Trophoblast cell (in vitro differentiated cells and primary cell): ENCODE data around the gene KCNH3.
"Not testable (repeated sequence)": the region's sequence is repeated elsewhere in the genome, so short reads cannot be mapped to it uniquely, and the experiment has no call there.

Experiments used
- DNase-seq, 2 donors: peaks; one replicate each; pipeline ENCODE4 v3.0.0-alpha.2; 2016
- H2AFZ ChIP-seq: 2 replicates; pipeline ENCODE4 v1.6.1; 2013; ENCODE audit warnings: low read length, moderate library complexity, mild to moderate bottlenecking; ENCODE audit not compliant: insufficient read depth, poor library complexity
- H2AK5ac ChIP-seq: 2 replicates; pipeline ENCODE4 v1.6.1; 2013; ENCODE audit warnings: mild to moderate bottlenecking, low read length
- H2BK120ac ChIP-seq: 2 replicates; pipeline ENCODE4 v1.6.1; 2013; ENCODE audit warnings: low read length, mild to moderate bottlenecking, moderate library complexity; ENCODE audit not compliant: insufficient read depth, poor library complexity
- H2BK12ac ChIP-seq: 2 replicates; pipeline ENCODE4 v1.6.1; 2013; ENCODE audit warnings: mild to moderate bottlenecking, low read length, moderate library complexity
- H2BK5ac ChIP-seq: 2 replicates; pipeline ENCODE4 v1.6.1; 2013; ENCODE audit warnings: low read length, low read depth, moderate library complexity, mild to moderate bottlenecking; ENCODE audit not compliant: poor library complexity
- H3K14ac ChIP-seq: 2 replicates; pipeline ENCODE4 v1.6.1; 2013; ENCODE audit warnings: mild to moderate bottlenecking, low read length
- H3K18ac ChIP-seq: 2 replicates; pipeline ENCODE4 v1.6.1; 2013; ENCODE audit warnings: mild to moderate bottlenecking, low read length
- H3K23ac ChIP-seq: 2 replicates; pipeline ENCODE4 v1.6.1; 2013; ENCODE audit warnings: low read length
- H3K27ac ChIP-seq: 2 replicates; pipeline ENCODE4 v1.5.1; 2013; ENCODE audit warnings: low read depth, mild to moderate bottlenecking, inconsistent platforms, low read length, moderate library complexity
- H3K27me3 ChIP-seq: 2 replicates; pipeline ENCODE4 v1.6.1; 2013; ENCODE audit warnings: inconsistent platforms, mild to moderate bottlenecking, low read length, moderate library complexity; ENCODE audit not compliant: insufficient read depth
- H3K36me3 ChIP-seq, 2 experiments: 1 replicate in 1 of 2; 2 replicates in 1 of 2; pipeline ENCODE4 v1.6.1; 2013; ENCODE audit warnings: low read length in 2 of 2, mild to moderate bottlenecking in 2 of 2, moderate library complexity in 1 of 2; ENCODE audit not compliant: insufficient read depth in 2 of 2, control insufficient read depth in 1 of 2
- H3K4ac ChIP-seq: 2 replicates; pipeline ENCODE4 v1.6.1; 2013; ENCODE audit warnings: low read depth, mild to moderate bottlenecking, low read length, moderate library complexity
- H3K4me1 ChIP-seq, 2 experiments: 1 replicate in 1 of 2; 2 replicates in 1 of 2; pipeline ENCODE4 v1.6.1; 2013; ENCODE audit warnings: low read length in 2 of 2, mild to moderate bottlenecking in 2 of 2, moderate library complexity in 1 of 2; ENCODE audit not compliant: insufficient read depth in 2 of 2, control insufficient read depth in 1 of 2
- H3K4me2 ChIP-seq: 2 replicates; pipeline ENCODE4 v1.6.1; 2013; ENCODE audit warnings: inconsistent platforms, mild to moderate bottlenecking, low read length, moderate library complexity
- H3K4me3 ChIP-seq: 2 replicates; pipeline ENCODE4 v1.5.1; 2013; ENCODE audit warnings: mild to moderate bottlenecking, low read depth, low read length, inconsistent platforms
- H3K79me1 ChIP-seq: one replicate; pipeline ENCODE4 v1.6.1; 2013; ENCODE audit warnings: low read length
- H3K79me2 ChIP-seq: 2 replicates; pipeline ENCODE4 v1.6.1; 2013; ENCODE audit warnings: low read length, mild to moderate bottlenecking; ENCODE audit not compliant: control insufficient read depth, insufficient read depth, poor library complexity
- H3K9ac ChIP-seq: 2 replicates; pipeline ENCODE4 v1.6.1; 2013; ENCODE audit warnings: mild to moderate bottlenecking, low read length
- H3K9me3 ChIP-seq: 2 replicates; pipeline ENCODE4 v1.6.1; 2013; ENCODE audit warnings: low read depth, mild to moderate bottlenecking, control low read depth, inconsistent platforms, low read length; ENCODE audit not compliant: insufficient read depth
- H4K12ac ChIP-seq: 2 replicates; pipeline ENCODE4 v1.6.1; 2013; ENCODE audit warnings: low read depth, mild to moderate bottlenecking, low read length, moderate library complexity
- H4K8ac ChIP-seq: 2 replicates; pipeline ENCODE4 v1.6.1; 2013; ENCODE audit warnings: low read depth, mild to moderate bottlenecking, low read length, moderate library complexity
- H4K91ac ChIP-seq: one replicate; pipeline ENCODE4 v1.6.1; 2013; ENCODE audit warnings: low read depth, mild to moderate bottlenecking, low read length, moderate library complexity
- whole genome bisulfite sequencing: extraction: QIAGEN DNeasy Blood & Tissue Kit; methylation state at CpG from one replicate; pipeline ENCODE4 v1.1.7; 2013; ENCODE audit warnings: missing lambda C conversion rate; ENCODE audit not compliant: insufficient read length, insufficient coverage; ENCODE audit errors: extremely low coverage; 5-methylcytosine and 5-hydroxymethylcytosine counted together

KCNH3 gene

GRCh38 chr12:49509681-49510080, 29.1 kb upstream of the KCNH3 start:
- not testable (repeated sequence) for H2AFZ ChIP-seq, H3K9ac ChIP-seq, H3K36me3 ChIP-seq, H3K79me1 ChIP-seq, H3K4me3 ChIP-seq, H3K79me2 ChIP-seq, H3K27me3 ChIP-seq, H3K18ac ChIP-seq, H2BK5ac ChIP-seq, H4K8ac ChIP-seq, H3K23ac ChIP-seq, DNase-seq, H3K9me3 ChIP-seq, H4K12ac ChIP-seq, H2BK12ac ChIP-seq, H3K27ac ChIP-seq, H3K14ac ChIP-seq, H2AK5ac ChIP-seq, H3K4ac ChIP-seq, H4K91ac ChIP-seq, H3K4me1 ChIP-seq, H2BK120ac ChIP-seq, H3K4me2 ChIP-seq
- WGBS = no CpG with 5 or more reads among the region's 8 CpGs

GRCh38 chr12:49511410-49511809, 27.4 kb upstream of the KCNH3 start:
- Histone ChIP-seq H3K4ac (no peak overlapping the region), H3K4me2 (no peak overlapping the region), H3K27me3 (no peaks in the 10 kb centered on the region), H2BK120ac (no peak overlapping the region), H3K79me2 (no peaks in the 10 kb centered on the region), H4K12ac (no peak overlapping the region), H3K79me1 (no peaks in the 10 kb centered on the region), H3K14ac (no peak overlapping the region), H3K9ac (no peak overlapping the region), H3K4me1 (no peaks in the 10 kb centered on the region), H2BK5ac (no peak overlapping the region), H2BK12ac (no peak overlapping the region), H4K8ac (no peak overlapping the region), H3K18ac (no peak overlapping the region), H2AFZ (no peak overlapping the region), H3K4me3 (no peak overlapping the region), H3K23ac (no peak overlapping the region), H3K36me3 (peaks cover 2 to 5% of the 10 kb centered on the region in 2 experiments), H3K27ac (no peak overlapping the region), H2AK5ac (no peak overlapping the region), H4K91ac (no peak overlapping the region), H3K9me3 (no peaks in the 10 kb centered on the region)
- DNase-seq = peak; percentile 26 to 59

- Histone ChIP-seq H3K9me3 (no peaks in the 10 kb centered on the region), H2AFZ (no peak overlapping the region), H3K27me3 (no peaks in the 10 kb centered on the region), H3K4ac (no peak overlapping the region), H2BK5ac (no peak overlapping the region), H3K4me2 (no peak overlapping the region), H3K4me3 (no peak overlapping the region), H4K91ac (no peak overlapping the region), H3K79me1 (no peaks in the 10 kb centered on the region), H3K4me1 (no peaks in the 10 kb centered on the region), H2BK12ac (no peak overlapping the region), H3K18ac (no peak overlapping the region), H3K23ac (no peak overlapping the region), H3K79me2 (no peaks in the 10 kb centered on the region), H4K12ac (no peak overlapping the region), H3K36me3 (peaks cover 0 to 5% of the 10 kb centered on the region in 2 experiments), H2BK120ac (no peak overlapping the region), H2AK5ac (no peak overlapping the region), H3K9ac (no peak overlapping the region), H3K27ac (no peak overlapping the region), H3K14ac (no peak overlapping the region), H4K8ac (no peak overlapping the region)
- no CpG with 5 or more reads among the region's 1 CpG for WGBS
- peak in 1 of 2 donors; percentile 21 for DNase-seq
Observed at GRCh38 chr12:49512546-49512945, 26.3 kb upstream of the KCNH3 start.

GRCh38 chr12:49515266-49515665, 23.6 kb upstream of the KCNH3 start:
- DNase-seq = no peak
- H3K36me3 ChIP-seq = peaks cover 0 to 7% of the 10 kb centered on the region in 2 experiments
- H3K79me2 ChIP-seq = no peaks in the 10 kb centered on the region
- H3K18ac ChIP-seq = no peak overlapping the region
- H2BK120ac ChIP-seq = no peak overlapping the region
- H3K27ac ChIP-seq = no peak overlapping the region
- no peak overlapping the region for H4K91ac ChIP-seq
- H4K12ac ChIP-seq = no peak overlapping the region
- H2BK12ac ChIP-seq = no peak overlapping the region
- no peak overlapping the region for H2AK5ac ChIP-seq
- no peak overlapping the region for H2BK5ac ChIP-seq
- H3K79me1 ChIP-seq = no peaks in the 10 kb centered on the region
- H3K27me3 ChIP-seq = no peaks in the 10 kb centered on the region
- H3K9ac ChIP-seq = no peak overlapping the region
- H3K4me2 ChIP-seq = no peak overlapping the region
- H3K23ac ChIP-seq = no peak overlapping the region
- no peak overlapping the region for H3K14ac ChIP-seq
- H3K9me3 ChIP-seq = no peaks in the 10 kb centered on the region
- H3K4ac ChIP-seq = no peak overlapping the region
- no peak overlapping the region for H4K8ac ChIP-seq
- no CpG with 5 or more reads among the region's 5 CpGs for WGBS
- H3K4me1 ChIP-seq = no peaks in the 10 kb centered on the region
- H2AFZ ChIP-seq = no peak overlapping the region
- H3K4me3 ChIP-seq = no peak overlapping the region
